NCI-H1930 (cell line): ENCODE results near the gene PRKCSH.

Source experiments
- DNase-seq, 2 experiments: peaks; one replicate each; lab custom pipeline; 2025; lab: John Stamatoyannopoulos, UW

The PRKCSH gene

DNA sequence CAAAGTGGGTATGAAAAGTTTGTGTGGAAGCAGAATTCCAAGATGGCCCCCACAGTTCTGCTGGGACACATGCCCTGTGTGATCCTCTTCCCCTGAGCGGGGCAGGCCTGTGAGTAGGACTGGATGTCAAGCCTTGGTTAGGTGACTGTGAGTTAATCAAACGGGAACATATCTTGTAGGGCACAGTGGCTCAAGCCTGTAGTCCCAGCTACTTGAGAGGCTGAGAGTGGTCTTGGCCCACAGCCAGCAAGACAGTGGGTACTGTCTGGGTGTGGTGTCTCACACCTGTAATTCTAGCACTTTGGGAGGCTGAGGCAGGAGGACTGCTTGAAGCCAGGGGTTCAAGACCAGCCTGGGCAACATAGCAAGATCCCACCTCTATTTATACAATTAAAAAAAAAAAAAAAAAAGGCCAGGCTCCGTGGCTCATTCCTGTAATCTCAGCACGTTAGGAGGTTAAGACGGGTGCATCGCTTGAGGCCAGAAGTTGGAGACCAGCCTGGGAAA lies 63.8 kb downstream of the PRKCSH start:
- DNase-seq, result no peak

DNA sequence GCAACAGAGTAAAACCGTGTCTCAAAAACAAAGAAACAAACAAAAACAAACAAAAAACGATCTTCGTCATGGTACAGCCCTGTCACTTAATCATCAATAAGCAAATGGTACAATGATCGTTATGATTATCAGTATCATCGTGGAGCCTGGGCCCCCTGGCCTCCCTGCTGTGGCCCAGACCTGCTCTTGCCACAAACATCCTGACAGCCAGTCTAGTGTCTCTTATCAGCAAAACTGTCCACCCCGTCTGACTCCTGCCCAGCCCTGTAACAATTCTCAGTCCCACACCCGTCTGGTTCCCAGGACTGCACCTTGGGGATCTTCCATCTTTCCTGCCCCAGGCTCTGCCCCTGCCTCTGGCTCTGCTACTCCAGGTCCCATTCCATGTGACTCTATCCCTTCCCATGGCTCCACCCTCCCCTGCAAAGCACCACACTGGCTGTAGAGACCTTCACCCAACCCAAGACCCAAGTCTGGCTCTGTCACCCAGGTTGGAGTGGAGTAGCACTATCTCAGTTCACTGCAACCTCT lies 64.5 kb downstream of the PRKCSH start:
- DNase-seq, result no peak
